Mucosa of gallbladder (tissue), 1 donor: ENCODE data around the gene COL16A1. TPM values are rescaled to one million over a fixed set of nuclear protein-coding genes. Genes with fewer than 3 reads are reported as not detected.

ENCODE experiments used
- DNase-seq: peaks from one replicate; pipeline ENCODE4 v3.0.0-alpha.2; 2020; ENCODE audit warnings: low spot score
- total RNA-seq: library from RNA; stranded (reverse); gene quantifications from one replicate; pipeline ENCODE4 v1.2.1, GENCODE V29; 2021
- donor health status: DM: no; HTN: no; CAD: no.

Gene COL16A1
- total RNA-seq = 52.5 TPM

DNA sequence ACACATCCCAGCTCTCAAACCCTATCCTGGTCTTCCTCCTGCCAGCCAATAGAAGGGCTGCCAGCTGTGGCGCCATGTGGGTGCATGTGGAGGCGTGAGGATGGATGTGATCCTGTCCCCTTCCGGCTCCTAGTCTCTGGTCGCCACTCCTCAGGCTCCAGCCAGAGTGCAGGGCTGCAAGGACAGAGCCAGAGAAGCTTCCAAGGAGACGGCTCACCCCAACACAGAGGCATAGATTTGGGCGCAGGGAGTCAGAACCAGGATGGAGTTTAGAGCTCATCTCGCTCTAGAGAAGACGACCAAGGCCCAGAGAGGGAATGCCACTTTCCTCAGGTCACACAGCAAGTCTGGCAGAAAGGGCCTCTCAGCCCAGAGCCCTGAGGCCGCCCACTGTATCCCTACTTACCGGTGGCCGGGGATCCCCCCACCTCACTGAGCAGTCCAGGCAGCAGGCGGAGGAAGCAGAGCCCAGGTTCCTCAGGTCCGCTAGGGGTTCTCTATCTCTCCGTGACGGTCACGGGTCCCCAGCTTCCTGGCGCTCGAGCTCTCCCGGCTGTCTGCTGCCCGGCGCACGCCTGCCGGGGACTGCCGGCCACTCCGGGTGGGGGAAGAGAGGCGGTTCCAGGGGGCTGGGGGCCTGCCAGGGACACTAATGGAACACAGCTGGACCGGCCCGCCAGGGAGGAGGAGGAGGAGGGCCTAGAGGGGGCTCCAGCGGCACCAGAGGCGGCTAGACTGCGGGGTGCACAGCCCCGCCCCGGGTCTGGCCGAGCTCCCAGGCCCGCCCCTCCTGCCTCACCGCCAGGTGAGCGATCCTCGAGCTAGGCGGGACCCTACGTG lies at the start of gene COL16A1:
COL16A1 (minus strand) TSS at position 587 of the 840 bp plus-strand sequence. CDS start 1,824 bp downstream, outside the sequence.
- peak; percentile 68 for DNase-seq

DNA sequence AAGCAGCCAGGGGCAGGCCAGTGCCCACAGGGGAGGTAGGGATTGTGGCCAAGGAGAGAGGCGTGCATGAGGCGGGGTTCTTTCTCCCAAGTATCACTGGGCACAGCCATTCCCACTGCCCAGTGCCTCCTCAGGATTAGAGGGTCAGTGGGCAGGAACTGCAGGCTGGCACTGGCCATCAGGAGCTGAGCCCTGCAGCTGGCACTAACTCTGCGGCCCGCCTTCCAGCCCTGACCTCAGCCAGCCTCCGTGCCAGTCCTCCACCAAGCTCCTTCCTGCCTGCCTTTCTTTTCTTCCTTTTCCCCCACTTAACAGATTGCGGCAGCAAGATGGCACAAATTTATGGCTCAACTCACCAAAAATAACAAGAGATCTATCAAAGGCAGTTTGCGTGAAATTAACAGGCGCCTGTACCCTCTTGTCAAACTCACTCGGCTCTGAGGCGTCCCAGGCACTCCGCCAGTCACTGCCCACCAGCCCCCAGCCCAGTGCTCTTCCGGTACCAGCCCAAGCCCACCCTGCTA lies 49.2 kb upstream of the COL16A1 start:
- no peak for DNase-seq

DNA sequence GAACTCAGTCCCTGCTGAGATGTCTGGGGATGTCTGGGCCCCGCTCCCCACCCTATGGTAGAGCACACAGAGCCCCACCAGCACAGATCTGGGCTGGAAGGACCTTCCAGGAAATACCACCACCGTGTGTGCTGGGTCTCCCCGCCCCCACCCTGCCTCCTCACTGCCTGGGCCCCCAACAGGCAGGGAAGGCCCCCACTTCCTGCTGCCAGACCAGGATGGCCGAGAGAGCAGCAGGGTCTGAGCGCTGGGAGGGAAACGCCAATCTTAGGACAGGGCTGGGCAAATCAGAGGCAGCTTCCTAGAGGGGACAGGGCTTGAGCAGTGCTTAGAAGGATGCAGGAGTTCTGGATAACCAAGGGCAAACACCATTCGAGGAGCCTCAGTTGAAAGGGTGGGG lies 48.4 kb upstream of the COL16A1 start:
- DNase-seq = no peak

DNA sequence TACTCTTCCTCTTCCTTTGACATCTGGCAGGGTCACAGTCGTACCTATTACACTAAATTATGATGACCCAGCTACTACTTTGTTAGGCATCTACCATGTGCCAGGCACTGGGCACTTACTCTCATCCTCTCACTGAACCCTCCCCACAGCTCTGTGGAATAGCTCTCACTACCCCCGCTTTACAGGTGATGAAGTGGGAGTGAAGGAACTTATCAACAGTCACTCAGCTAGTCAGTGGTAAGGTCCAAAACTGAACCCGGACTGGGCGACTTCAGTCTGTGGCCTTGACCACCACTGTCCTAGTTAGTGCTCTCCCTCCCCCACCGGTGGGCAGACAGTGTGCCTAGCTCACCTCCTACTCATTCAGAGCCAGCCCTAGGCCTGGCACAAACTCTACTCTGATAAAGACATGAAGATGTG lies 48.0 kb upstream of the COL16A1 start:
- no peak for DNase-seq

DNA sequence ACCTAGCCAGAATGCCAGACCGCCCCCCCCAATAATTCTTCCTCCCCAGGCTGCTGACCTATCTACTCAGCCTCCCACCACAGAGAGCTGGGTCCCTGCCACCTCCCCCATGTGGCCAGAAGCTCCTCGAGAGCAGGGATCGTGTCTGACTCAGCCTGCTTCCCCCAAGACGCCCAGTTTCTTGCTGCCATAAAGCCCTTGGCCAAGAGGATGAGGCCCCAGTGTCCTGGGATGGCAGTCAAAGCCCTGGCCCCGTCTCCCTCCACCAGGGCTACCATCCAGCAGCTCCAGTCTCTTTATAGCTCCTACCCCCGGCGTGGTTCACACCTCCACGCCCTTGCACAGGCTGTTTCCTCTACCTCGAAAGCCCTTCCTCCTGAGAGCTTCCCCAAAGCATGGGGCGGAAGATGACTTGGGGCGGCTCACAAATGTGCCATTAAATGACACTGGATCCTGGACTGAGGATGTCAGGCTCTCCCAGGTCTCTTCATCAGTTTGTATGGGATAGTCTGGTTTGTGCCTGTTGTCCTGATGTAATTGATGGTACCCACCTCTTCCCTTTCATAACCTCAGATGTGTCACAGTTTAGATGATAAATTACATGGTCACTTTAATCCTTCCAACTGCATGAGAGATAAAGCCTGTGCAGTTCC lies 47.2 kb upstream of the COL16A1 start:
- DNase-seq = no peak

DNA sequence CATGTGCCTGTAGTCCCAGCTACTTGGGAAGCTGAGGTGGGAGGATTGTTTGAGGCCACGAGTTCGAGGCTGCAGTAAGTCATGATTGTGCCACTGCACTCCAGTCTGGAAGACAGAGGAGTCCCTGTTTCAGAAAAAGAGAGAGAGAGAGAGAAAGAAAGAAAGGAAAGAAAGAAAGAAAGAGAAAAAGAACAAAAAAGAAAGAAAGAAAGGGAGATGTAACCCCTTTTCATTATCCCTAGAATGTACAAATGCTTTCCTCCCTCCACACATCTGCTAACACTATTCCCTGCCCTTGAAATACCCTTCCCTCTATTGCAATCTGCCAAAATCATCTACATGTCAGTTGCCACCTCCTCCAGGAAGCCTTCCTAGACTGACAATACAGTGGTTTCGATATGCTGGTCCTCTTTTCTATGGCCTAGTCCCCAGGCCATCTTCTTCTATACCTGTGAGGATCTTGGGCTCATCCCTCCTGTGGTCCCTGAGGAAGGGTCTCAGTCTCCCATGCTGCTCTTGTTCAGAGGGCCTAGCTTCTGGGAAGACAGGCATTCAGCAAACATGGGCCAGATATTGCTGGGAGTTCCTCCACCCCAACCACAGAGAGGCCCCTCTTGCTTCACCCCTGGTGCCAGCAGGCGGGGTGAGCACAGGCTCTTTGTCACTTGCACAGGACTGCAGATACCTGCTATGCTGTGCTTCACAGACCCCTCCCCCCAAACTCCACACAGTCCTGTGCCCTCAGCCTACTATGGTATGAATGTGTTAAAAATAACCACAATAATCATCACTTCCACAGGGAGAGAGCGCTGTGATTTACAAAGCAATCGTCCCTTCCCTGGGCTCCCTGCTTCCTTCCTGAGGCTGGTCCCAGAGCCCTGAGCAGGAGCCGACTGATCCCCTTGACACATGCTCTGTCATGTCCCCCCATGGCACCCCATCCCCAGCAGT lies 46.2 kb upstream of the COL16A1 start:
- DNase-seq = no peak

DNA sequence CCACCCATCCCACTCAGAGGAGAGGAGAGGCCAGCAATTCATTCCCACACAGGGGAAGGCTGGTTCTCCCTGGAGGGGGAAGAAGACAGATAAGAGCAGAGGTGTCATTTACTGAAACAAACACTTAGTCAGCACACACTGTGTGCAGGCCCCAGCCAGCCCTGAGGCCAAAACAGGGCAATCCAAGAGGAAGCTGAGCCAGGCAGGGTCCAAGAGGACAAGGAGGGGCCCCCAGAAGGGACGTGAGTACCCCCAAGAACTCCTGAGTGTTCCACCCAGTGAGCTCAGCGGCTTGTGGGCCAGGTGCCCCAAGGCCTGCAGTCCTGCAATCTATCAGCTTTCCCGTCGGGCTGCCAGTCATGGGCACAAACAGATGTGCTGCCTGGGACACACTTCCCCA lies 44.5 kb upstream of the COL16A1 start:
- no peak for DNase-seq

DNA sequence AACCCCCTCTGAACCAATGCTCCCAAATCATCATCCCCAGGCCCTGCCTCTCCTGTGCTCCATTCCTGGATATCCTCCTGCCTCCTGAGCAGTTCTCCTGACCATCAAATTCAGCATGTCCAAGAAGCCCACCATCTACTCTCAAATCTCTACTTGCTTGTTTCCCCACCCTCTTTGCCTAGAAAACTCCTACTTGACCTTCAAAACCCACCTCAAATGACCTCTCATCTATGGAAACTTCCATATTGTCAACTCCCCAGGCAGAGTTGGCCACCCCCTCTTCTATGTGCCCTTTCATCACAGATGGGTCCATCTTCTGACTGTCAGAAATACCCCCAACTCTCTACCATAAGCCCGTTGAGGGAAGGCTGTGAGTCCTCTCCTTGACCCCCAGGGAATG lies 43.5 kb upstream of the COL16A1 start:
- no peak for DNase-seq

DNA sequence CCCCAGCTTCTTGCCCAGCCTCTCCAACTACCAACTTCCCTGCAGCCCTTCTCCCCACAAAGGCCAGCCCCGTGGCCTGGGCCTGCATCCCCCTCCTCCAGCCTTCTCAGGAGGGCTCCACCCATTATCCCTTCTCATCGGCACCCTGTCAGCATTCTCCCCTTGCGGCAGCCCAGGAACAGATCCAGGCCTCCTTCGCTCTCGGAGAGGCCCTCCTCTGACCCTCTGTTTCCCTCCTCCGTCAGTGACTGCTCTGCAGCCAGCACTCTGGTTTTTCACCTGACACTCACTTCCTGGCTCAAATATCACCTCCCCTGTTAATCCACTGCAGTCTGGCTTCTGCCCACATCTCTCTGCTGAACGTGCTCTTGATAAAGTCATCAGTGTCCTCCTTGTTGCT lies 42.9 kb upstream of the COL16A1 start:
- DNase-seq = no peak

DNA sequence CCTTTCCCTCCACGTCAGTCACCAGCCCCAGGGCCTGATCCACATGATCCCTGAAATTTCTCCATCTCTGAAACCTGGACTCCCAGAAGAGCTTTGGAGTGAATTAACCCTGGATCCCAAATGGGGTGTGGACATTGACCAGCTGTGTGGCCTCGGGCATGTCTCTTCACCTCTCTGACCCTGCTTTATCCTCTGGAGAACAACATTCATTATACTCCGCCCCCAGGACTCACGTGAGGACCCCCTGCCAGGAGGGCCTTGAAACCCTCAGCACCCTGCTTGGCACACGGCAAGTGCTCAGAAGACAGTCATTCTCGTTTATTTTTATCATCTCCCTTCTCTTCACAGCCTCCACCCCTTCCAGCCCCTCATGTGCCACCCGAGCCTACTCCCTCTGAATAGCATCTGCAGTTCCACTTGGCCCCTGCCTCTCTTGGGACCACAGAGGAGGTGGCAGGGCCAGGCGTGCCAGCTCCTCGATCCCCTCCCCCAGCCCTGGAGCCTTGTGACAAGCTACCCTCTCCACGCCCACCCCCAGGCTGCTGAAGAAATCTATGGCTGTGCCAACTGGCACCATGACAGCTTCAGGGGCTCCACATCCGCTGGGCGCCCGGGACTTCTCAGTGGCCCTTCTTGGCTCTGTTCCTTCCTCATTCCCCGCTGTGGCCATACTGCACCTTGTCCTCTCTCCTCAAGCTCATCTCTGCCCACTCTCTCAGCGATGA lies 42.3 kb upstream of the COL16A1 start:
- DNase-seq = no peak

DNA sequence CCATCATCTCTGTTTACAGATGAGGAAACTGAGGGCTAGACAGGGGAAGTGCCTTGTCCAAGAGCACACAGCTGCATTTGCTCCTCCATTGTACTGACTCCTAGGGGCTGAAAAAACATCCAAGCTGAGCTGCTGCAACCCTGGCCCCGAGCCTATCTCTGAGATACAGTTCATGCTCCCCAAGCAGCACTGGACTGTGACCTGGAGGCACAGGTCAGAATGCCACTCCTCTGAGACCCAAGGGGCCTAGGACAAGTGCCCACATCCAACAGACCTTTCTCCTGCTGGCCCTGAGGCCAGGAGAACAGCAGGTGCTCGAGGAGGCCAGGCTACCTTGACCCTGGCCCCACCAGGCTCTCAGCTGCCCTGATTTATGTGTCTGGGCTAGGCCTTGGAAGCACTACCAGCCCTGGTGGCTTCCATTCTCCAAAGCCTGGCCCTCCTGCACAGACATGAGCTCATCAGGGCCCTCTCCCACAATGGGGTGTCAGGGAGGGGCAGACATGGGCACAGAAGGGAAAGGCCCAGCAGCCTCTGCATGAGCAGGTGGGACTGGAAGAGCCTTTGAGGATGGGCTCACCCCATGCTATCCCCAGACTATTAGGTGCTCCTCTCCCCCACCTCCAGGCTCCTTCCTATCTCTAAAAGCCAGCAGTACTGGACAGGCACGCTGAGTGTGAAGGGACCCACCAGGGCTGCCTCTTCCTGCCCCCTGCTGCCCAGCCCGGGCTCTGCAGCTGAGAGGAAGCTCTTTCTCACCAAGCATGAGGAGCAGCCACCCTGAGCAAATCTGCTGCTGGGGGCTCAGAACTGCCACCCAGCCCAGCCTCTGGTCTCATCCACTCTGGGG lies 41.5 kb upstream of the COL16A1 start:
- DNase-seq = peak; percentile 62

DNA sequence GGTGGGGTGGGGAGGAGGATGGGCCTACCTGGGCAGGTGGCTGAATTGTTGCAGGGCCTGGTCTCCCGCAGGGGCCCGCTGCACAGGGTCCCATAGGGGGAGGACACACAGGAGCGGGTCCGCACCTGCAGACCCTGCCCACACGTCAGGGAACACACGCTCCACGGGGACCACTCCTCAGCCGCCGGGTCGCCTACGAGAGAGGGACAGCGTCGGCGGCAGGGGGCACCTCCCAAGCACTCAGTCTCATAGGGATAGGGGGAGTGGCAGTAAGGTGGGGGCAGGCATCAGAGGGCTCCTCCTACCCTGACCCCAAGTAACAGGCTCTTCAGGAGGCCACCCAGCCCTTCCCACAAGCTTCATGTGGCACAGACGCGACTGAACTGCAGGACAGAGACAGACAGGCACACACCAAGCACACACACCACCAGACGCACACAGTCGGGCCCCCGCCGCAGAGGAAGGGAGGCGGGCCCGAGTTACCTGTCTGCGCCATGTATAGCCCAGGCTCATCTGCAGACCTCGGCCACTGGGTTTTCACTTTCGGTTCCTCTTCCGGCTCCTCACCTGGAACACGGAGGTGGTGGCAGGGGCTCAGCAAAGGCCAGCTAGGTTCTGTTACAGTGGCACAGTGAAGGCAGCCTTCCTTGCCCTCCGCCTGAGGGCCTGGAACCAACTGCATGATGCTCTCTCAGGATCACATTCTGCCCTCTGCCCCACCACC lies 40.5 kb upstream of the COL16A1 start:
- no peak for DNase-seq

DNA sequence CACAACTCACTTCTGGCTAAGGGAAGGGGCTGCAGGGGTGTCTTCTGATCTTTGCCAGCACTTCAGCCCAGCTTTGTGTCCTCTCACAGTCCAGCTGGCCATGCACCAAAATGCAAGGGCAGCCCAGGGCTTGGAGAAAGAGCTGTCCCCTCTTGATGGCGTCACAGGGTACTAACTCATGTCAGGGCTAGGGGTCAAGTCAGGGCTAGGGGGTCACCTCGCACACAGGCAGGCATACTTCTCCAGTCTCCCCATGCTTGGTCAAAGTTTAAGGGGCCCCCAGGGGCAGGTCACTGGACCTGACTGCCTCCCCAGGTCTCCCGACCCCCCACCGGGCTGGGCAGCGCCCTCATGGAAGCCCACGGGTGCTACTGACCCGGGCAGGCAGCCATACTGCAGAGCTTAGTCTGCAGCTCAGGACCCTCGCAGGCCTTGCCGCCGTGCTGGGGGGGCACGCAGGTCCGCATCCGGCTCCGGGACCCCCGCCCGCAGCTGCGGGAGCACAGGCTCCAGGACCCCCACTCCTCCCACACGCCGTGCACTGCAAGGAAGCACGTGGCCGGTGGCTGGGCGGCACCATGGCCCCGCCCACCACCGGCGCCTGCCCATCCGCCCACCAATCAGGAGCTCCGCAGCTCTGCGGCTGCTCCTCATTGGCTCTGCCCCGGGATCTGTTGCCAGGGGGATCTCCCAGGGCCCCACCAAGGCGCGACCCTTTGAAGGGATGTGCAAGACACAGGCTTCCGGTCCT lies 38.8 kb upstream of the COL16A1 start:
- DNase-seq = no peak

DNA sequence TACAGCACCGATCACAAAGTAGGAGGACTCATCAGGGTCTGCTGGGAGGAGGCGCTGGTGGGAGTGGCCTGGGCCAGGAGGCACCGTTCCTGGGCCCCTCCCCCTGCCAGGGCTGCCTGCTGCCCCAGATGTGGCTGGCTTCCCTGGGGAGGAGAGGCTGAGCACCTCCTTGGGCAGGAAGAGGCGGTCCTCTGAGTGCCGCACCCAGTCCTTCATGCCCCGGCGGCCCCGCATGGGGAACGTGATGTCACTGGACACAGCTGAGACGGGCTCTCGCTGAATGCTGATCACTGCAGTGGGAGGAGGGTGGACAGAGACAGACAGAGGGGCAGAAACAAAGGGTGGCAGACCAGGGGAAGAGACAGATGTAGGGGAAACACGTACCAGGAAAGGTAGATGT lies 35.5 kb upstream of the COL16A1 start:
- DNase-seq = no peak

DNA sequence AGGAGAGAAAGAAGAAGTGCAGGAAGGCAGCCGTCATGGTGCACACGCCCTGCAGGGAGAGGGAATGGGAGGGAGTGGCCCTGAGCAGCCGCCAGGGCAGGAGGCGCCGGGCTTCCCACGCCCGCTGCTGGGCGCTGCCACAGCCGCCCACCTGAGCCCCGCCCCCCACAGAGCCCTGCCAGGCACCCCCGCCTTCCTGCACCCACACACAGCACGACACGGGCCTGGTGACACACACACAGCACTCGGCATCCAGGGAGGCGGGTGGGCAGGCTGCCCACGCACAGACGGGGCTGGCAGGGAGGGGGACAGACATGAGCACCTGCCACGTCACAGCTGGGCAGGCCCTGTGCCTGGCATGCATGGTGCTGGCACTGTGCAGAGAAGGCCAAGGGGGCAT lies 32.9 kb upstream of the COL16A1 start:
- DNase-seq = no peak

DNA sequence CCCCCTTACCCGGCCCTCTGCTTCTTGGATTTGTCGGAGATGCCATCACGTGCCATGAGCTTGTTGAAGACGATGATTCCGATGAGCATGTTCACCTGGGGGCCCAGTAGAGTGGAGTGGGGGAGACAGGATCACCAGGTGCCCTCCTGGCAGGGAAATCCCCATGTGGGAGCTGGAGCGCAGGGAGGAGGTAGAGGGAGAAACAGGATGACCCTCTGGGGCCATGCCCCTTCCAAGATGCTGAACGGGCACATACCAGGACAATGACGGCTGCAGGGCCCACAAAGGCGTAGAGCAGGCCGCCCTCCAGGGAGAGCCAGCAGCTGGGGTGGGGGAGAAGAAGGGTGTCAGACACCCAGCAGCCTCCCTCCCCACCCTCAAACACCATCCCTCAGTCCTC lies 31.8 kb upstream of the COL16A1 start:
- DNase-seq = no peak

DNA sequence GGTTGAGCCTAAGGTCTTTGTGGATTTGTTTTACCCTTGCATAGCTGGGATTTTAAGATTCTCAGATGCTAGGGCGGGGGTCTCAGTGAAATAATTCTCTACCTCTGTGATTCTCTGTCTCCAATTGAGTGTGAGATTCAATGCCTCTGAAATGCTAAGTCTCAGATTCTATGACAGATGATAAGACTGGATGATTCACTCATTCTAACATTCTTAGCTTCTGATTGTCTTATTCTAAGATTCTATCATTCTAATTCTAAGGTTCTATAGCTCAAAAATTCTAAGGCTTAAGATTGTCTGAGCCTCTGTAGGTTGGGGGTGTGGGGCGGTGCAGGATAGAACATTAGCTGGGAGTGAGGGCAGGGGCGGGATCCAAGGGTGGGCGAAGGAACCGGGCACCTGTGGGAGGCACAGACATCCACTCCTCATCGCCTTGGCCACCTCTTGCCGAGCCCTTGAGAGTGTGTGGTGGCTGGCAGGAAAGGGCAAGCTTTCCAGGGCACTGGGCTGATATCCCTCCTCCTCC lies 30.8 kb upstream of the COL16A1 start:
- DNase-seq = no peak

DNA sequence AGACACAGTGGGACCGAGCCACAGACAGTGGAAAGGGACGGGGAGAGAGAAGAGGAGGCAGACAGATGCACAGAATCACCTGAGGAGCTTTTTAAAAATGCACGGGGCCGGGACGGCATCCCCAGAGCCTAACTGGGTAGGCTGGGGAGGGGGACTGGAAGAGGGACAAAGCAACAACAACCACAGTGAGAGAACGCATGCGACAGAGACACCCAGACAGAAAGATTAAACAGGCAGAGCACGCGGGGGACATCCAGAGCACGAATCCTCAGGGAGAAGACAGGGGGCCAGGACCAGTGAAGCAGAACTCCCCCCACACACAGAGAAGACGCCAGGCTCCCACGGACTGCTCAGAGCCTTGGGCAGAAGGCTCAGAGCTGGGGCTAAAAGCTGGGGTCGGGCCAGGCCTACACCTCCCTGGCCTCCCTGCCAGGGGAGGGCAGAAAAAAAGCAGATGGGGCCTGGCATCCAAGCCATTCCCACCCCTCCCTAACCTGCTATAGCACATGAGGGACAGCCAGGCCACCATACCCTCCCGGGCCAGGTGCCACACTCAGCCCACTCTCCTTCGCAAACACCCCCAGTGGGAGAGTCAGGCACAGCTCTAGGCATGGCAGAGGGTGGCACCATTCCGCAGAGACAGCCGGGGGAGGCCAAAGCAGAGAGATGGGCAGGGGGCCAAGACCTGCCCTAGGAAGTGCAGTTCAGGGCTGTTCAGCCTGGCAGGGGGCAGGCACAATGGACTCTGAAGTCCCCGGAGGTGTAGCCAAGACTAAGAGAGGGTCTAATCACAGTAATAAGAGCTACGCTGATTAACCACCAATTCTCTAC lies 29.8 kb upstream of the COL16A1 start:
- DNase-seq = no peak
